ENCODE results near the gene PFKFB3. TPM values are rescaled to one million over a fixed set of nuclear protein-coding genes. Genes with fewer than 3 reads are reported as not detected.
"Not testable (repeated sequence)": the region's sequence is repeated elsewhere in the genome, so short reads cannot be mapped to it uniquely, and the experiment has no call there.

Gene PFKFB3
- total and polyA plus RNA-seq, 10 donors = 6.3 to 227 (median 113) TPM

- Histone ChIP-seq H3K27ac (peak overlapping the region in 7 of 8 donors; percentile 42 to 99 (median 80)), H3K4me1 (peaks cover 2 to 90% (median 34%) of the 10 kb centered on the region in 6 donors), H3K27me3 (replicated peaks in 1 of 7) (no peaks in the 10 kb centered on the region), H3K9me3 (no peaks in the 10 kb centered on the region), H3K4me3 (no peak overlapping the region), H3K36me3 (no peaks in the 10 kb centered on the region)
- intact Hi-C loops (cut with DNase I; ENCODE audit: low total_unique reads) = no loop called here
- WGBS, 5 donors = 51 to 72% (median 67%) methylated on average over 9 of the region's 9 CpGs
- DNase-seq = no peak
- TF ChIP-seq POLR2A (IDR thresholded peaks at IDR 0.05) = no peak
- TF ChIP-seq CTCF (IDR thresholded peaks at IDR 0.05 in 8 of 11, conservative IDR thresholded peaks at IDR 0.05 in 3 of 11) = no peak
- peak in 1 of 3 donors; percentile 27 for TF ChIP-seq POLR2AphosphoS5 (IDR thresholded peaks at IDR 0.05)
Observed at GRCh38 chr10:6195846-6196245, 6.9 kb upstream of the PFKFB3 start.

GRCh38 chr10:6196524-6196923 lies 6.2 kb upstream of the PFKFB3 start:
- Histone ChIP-seq H3K4me1 (peaks cover 2 to 90% (median 31%) of the 10 kb centered on the region in 6 donors), H3K27ac (peak overlapping the region; percentile 19 to 99 (median 80))
- not testable (repeated sequence) for H3K27me3 ChIP-seq (replicated peaks in 1 of 7)

GRCh38 chr10:6197321-6197720 lies 5.4 kb upstream of the PFKFB3 start:
- WGBS, 5 donors = 36 to 66% (median 48%) methylated on average over 2 of the region's 2 CpGs
- intact Hi-C loops (cut with DNase I; ENCODE audit: low total_unique reads) = no loop called here
- peak overlapping the region in 7 of 8 donors; percentile 42 to 99 (median 80) for H3K27ac ChIP-seq
- H3K9me3 ChIP-seq = no peaks in the 10 kb centered on the region
- DNase-seq = no peak
- TF ChIP-seq POLR2A (IDR thresholded peaks at IDR 0.05) (no peak), POLR2AphosphoS5 (IDR thresholded peaks at IDR 0.05) (peak in 1 of 3 donors; percentile 65)
- no peaks in the 10 kb centered on the region for H3K36me3 ChIP-seq
- peaks cover 7 to 91% (median 36%) of the 10 kb centered on the region in 6 donors for H3K4me1 ChIP-seq
- peak overlapping the region in 1 of 8 donors; percentile 17 for H3K4me3 ChIP-seq
- no peaks in the 10 kb centered on the region for H3K27me3 ChIP-seq (replicated peaks in 1 of 7)

More at GRCh38 chr10:6196524-6196923, 6.2 kb upstream of the PFKFB3 start:
- H3K36me3 ChIP-seq; H3K9me3 ChIP-seq; DNase-seq; H3K4me3 ChIP-seq; intact Hi-C loops (cut with DNase I; ENCODE audit: low total_unique reads): not testable (repeated sequence)
- 91 to 94% (median 92%) methylated on average over 6 of the region's 6 CpGs for WGBS, 5 donors

- WGBS, 5 donors = 71 to 84% (median 80%) methylated on average over 6 of the region's 6 CpGs
- Histone ChIP-seq H3K4me3 (peak overlapping the region in 1 of 8 donors; percentile 17), H3K27ac (peak overlapping the region in 7 of 8 donors; percentile 42 to 99 (median 80)), H3K36me3 (no peaks in the 10 kb centered on the region), H3K27me3 (replicated peaks in 1 of 7) (no peaks in the 10 kb centered on the region), H3K4me1 (peaks cover 6 to 90% (median 43%) of the 10 kb centered on the region in 6 donors), H3K9me3 (no peaks in the 10 kb centered on the region)
- no peak for TF ChIP-seq POLR2A (IDR thresholded peaks at IDR 0.05)
- TF ChIP-seq CTCF (IDR thresholded peaks at IDR 0.05 in 8 of 11, conservative IDR thresholded peaks at IDR 0.05 in 3 of 11) = no peak
- no peak for TF ChIP-seq POLR2AphosphoS5 (IDR thresholded peaks at IDR 0.05)
- intact Hi-C loops (cut with DNase I; ENCODE audit: low total_unique reads) = no loop called here
- no peak for DNase-seq
Observed at GRCh38 chr10:6198171-6198570, 4.6 kb upstream of the PFKFB3 start.

- no peak for DNase-seq
- no peaks in the 10 kb centered on the region for H3K9me3 ChIP-seq
- intact Hi-C loops (cut with DNase I; ENCODE audit: low total_unique reads) = no loop called here
- no peaks in the 10 kb centered on the region for H3K36me3 ChIP-seq
- H3K27me3 ChIP-seq (replicated peaks in 1 of 7) = no peaks in the 10 kb centered on the region
- WGBS, 5 donors = 78 to 95% (median 93%) methylated on average over 6 of the region's 6 CpGs
- peaks cover 9 to 93% (median 49%) of the 10 kb centered on the region in 6 donors for H3K4me1 ChIP-seq
- TF ChIP-seq POLR2A (IDR thresholded peaks at IDR 0.05) (no peak), POLR2AphosphoS5 (IDR thresholded peaks at IDR 0.05) (no peak), CTCF (IDR thresholded peaks at IDR 0.05 in 8 of 11, conservative IDR thresholded peaks at IDR 0.05 in 3 of 11) (no peak)
- H3K27ac ChIP-seq = peak overlapping the region in 3 of 8 donors; percentile 85 to 99 (median 87)
- H3K4me3 ChIP-seq = no peak overlapping the region
Observed at GRCh38 chr10:6199131-6199733, 3.5 kb upstream of the PFKFB3 start.

Measured in spleen (tissue), 11 donors.